ENCODE measurements around the gene ITPR1. TPM values are rescaled to one million over a fixed set of nuclear protein-coding genes. Genes with fewer than 3 reads are reported as not detected.

ITPR1 gene
- total RNA-seq, 1 experiment from 2014 or later, result 8.7 TPM

DNA sequence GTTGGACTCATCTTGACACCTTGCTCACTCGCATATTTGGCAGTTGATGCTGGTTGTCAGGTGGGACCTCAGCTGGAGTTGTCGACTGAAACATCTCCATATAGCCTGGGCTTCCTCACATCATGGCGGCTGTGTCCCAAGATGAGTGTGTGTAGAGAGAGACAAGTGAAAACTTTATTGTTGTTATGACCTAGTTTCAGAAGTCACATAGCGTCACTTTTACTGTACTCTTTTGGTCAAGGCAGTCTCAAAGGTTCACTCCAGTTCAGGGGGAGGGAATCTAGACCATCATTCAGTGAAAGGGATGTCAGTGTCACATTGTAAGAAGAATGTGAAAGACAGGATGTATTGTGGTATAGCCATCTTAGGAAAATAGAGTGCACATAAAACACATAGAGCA, 214.2 kb downstream of the ITPR1 start:
- in situ Hi-C loops (cut with HindIII; ENCODE audit: low pct_unique_long_range_greater_than_20kb, low sequenced_read_pairs) (no loop called here), intact Hi-C loops (cut with micrococcal nuclease; ENCODE audit: unreplicated experiment) (no loop called here)
- ChIA-PET POLR2A (no interaction called here), CTCF (no interaction called here)
- Histone ChIP-seq H3K27ac (ENCODE audit: low read length) (no peak overlapping the region), H3K9me3 (ENCODE audit: control insufficient read depth, insufficient read depth, low read depth, low read length) (no peaks in the 10 kb centered on the region), H3K27me3 (ENCODE audit: control insufficient read depth, insufficient read depth, low read length) (no peaks in the 10 kb centered on the region), H3K4me3 (ENCODE audit: low read depth in 2 of 2, low read length in 2 of 2) (no peak overlapping the region), H3K4me1 (ENCODE audit: control insufficient read depth, insufficient read depth, low read length) (peaks cover 5% of the 10 kb centered on the region), H3K36me3 (ENCODE audit: control insufficient read depth, insufficient read depth, low read length) (no peaks in the 10 kb centered on the region)
- TF ChIP-seq, protein P1, sequence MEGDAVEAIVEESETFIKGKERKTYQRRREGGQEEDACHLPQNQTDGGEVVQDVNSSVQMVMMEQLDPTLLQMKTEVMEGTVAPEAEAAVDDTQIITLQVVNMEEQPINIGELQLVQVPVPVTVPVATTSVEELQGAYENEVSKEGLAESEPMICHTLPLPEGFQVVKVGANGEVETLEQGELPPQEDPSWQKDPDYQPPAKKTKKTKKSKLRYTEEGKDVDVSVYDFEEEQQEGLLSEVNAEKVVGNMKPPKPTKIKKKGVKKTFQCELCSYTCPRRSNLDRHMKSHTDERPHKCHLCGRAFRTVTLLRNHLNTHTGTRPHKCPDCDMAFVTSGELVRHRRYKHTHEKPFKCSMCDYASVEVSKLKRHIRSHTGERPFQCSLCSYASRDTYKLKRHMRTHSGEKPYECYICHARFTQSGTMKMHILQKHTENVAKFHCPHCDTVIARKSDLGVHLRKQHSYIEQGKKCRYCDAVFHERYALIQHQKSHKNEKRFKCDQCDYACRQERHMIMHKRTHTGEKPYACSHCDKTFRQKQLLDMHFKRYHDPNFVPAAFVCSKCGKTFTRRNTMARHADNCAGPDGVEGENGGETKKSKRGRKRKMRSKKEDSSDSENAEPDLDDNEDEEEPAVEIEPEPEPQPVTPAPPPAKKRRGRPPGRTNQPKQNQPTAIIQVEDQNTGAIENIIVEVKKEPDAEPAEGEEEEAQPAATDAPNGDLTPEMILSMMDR (IDR thresholded peaks at IDR 0.05), result no peak
- TF ChIP-seq SIN3A (IDR thresholded peaks at IDR 0.05; ENCODE audit: borderline replicate concordance, insufficient read depth, low read depth, low read length) (no peak), TCF7L2 (IDR thresholded peaks at IDR 0.05; ENCODE audit: low read depth, low read length) (no peak), POLR2AphosphoS5 (IDR thresholded peaks at IDR 0.05; ENCODE audit: low read depth, low read length) (no peak)
- TF ChIP-seq, protein P2, sequence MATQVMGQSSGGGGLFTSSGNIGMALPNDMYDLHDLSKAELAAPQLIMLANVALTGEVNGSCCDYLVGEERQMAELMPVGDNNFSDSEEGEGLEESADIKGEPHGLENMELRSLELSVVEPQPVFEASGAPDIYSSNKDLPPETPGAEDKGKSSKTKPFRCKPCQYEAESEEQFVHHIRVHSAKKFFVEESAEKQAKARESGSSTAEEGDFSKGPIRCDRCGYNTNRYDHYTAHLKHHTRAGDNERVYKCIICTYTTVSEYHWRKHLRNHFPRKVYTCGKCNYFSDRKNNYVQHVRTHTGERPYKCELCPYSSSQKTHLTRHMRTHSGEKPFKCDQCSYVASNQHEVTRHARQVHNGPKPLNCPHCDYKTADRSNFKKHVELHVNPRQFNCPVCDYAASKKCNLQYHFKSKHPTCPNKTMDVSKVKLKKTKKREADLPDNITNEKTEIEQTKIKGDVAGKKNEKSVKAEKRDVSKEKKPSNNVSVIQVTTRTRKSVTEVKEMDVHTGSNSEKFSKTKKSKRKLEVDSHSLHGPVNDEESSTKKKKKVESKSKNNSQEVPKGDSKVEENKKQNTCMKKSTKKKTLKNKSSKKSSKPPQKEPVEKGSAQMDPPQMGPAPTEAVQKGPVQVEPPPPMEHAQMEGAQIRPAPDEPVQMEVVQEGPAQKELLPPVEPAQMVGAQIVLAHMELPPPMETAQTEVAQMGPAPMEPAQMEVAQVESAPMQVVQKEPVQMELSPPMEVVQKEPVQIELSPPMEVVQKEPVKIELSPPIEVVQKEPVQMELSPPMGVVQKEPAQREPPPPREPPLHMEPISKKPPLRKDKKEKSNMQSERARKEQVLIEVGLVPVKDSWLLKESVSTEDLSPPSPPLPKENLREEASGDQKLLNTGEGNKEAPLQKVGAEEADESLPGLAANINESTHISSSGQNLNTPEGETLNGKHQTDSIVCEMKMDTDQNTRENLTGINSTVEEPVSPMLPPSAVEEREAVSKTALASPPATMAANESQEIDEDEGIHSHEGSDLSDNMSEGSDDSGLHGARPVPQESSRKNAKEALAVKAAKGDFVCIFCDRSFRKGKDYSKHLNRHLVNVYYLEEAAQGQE (IDR thresholded peaks at IDR 0.05; ENCODE audit: insufficient read depth in 1 of 2, low read depth in 2 of 2, low read length in 1 of 2), result no peak
- BruUV-seq (replicated peaks), result no TSS peak
- no peak for DNase-seq (ENCODE audit: low read depth, low spot score)
- no peak for ATAC-seq

DNA sequence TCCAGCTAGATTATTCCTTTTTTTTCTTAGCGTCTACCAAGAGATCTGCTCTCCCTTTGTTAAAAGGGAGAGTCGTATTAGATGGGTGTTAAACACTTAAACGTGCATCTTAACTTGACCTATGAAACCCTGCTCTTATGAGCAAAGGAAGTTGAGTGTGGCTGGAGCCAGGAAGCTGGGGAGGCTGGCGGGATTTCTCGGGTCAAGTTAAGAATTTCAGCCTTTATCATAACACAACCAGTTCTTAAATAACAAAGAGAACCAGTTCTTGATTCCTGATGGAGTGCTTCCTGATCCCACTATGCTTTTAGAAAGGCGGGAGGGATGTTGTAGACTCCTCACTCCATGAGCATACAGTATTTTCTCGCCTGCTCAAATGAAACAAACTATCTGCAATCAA, 215.1 kb downstream of the ITPR1 start:
- no peak for ATAC-seq
- intact Hi-C loops (cut with micrococcal nuclease; ENCODE audit: unreplicated experiment), result no loop called here
- Histone ChIP-seq H3K9me3 (ENCODE audit: control insufficient read depth, insufficient read depth, low read depth, low read length) (no peaks in the 10 kb centered on the region), H3K36me3 (ENCODE audit: control insufficient read depth, insufficient read depth, low read length) (no peaks in the 10 kb centered on the region), H3K4me3 (ENCODE audit: low read depth in 2 of 2, low read length in 2 of 2) (no peak overlapping the region), H3K4me1 (ENCODE audit: control insufficient read depth, insufficient read depth, low read length) (peaks cover 5% of the 10 kb centered on the region), H3K27ac (ENCODE audit: low read length) (no peak overlapping the region), H3K27me3 (ENCODE audit: control insufficient read depth, insufficient read depth, low read length) (no peaks in the 10 kb centered on the region)
- in situ Hi-C loops (cut with HindIII; ENCODE audit: low pct_unique_long_range_greater_than_20kb, low sequenced_read_pairs), result no loop called here
- no TSS peak for BruUV-seq (replicated peaks)
- TF ChIP-seq POLR2AphosphoS5 (IDR thresholded peaks at IDR 0.05; ENCODE audit: low read depth, low read length), result no peak
- ChIA-PET CTCF (no interaction called here), POLR2A (no interaction called here)
- DNase-seq (ENCODE audit: low read depth, low spot score), result no peak

DNA sequence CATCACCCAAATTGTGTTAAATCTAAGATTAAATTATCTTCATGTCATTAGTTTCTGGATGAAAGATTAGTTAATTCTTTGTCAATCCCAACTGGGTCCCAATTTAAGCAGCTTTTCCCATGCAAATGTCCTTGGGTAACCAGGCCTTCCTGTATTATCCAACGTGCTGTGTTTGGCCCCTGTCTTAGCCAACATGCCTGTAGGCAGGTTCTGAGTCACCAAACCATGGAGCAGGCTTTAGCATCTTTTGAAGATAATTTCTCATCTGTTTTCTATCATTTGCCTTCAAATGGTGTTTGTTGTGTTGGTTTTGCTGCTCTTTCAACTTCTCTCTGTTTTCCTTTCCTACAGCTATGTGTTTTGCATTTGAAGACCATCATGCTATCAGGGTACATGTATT, 216.2 kb downstream of the ITPR1 start:
- Histone ChIP-seq H3K4me1 (ENCODE audit: control insufficient read depth, insufficient read depth, low read length) (peaks cover 5% of the 10 kb centered on the region), H3K36me3 (ENCODE audit: control insufficient read depth, insufficient read depth, low read length) (no peaks in the 10 kb centered on the region), H3K27ac (ENCODE audit: low read length) (no peak overlapping the region), H3K9me3 (ENCODE audit: control insufficient read depth, insufficient read depth, low read depth, low read length) (no peaks in the 10 kb centered on the region), H3K4me3 (ENCODE audit: low read depth in 2 of 2, low read length in 2 of 2) (no peak overlapping the region), H3K27me3 (ENCODE audit: control insufficient read depth, insufficient read depth, low read length) (no peaks in the 10 kb centered on the region)
- POLR2A ChIA-PET, result interaction anchor here (0.6 kb wide), 1 partner anchor 216 kb away, joined by 3 read pairs; no protein-coding TSS in a partner anchor
- TF ChIP-seq TCF7L2 (IDR thresholded peaks at IDR 0.05; ENCODE audit: low read depth, low read length), result no peak
- TF ChIP-seq, protein P1 (IDR thresholded peaks at IDR 0.05), result no peak
- TF ChIP-seq, protein P2 (IDR thresholded peaks at IDR 0.05; ENCODE audit: insufficient read depth in 1 of 2, low read depth in 2 of 2, low read length in 1 of 2), result no peak
- no peak for TF ChIP-seq SIN3A (IDR thresholded peaks at IDR 0.05; ENCODE audit: borderline replicate concordance, insufficient read depth, low read depth, low read length)
- no peak for TF ChIP-seq POLR2AphosphoS5 (IDR thresholded peaks at IDR 0.05; ENCODE audit: low read depth, low read length)
- in situ Hi-C loops (cut with HindIII; ENCODE audit: low pct_unique_long_range_greater_than_20kb, low sequenced_read_pairs), result no loop called here
- ATAC-seq, result no peak
- DNase-seq (ENCODE audit: low read depth, low spot score), result no peak
- BruUV-seq (replicated peaks), result no TSS peak
- intact Hi-C loops (cut with micrococcal nuclease; ENCODE audit: unreplicated experiment), result no loop called here
- CTCF ChIA-PET, result no interaction called here

All from Panc1 (cell line).